ENCODE data around the gene CTAGE9.
"Not testable (repeated sequence)": the region's sequence is repeated elsewhere in the genome, so short reads cannot be mapped to it uniquely, and the experiment has no call there.

The CTAGE9 gene

GRCh38 chr6:131710917-131711316 is at the start of gene CTAGE9:
CTAGE9 (minus strand) TSS chr6:131711017; CDS start chr6:131711017, 0 bp downstream.
- DNase-seq (ENCODE audit: low read depth in 2 of 2) = not testable (repeated sequence)

- DNase-seq (ENCODE audit: low read depth in 2 of 2) = no peak
These were observed 48.1 kb upstream of the CTAGE9 start for GRCh38 chr6:131758920-131759319.

- DNase-seq (ENCODE audit: low read depth in 2 of 2) = no peak
These were observed 45.2 kb upstream of the CTAGE9 start for GRCh38 chr6:131756039-131756438.

DNA sequence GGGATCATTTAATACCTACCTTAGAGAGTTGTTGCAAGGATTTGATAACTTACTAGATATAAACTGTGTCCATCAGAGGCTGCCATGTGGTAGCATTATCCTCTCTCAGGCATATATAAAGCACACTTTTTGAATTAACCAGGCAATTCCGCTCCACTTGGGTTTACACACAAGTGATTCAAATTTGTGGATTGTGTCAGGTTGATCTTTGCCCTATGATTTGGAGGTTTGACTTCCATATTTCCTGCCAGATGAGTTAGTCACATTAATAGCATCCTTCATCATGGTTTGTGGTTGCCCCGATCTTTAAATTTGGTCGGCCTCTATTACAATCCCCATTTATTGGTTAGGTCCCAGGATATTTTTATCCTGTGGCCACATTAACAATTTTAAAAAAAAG is 44.8 kb upstream of the CTAGE9 start:
- no peak for DNase-seq (ENCODE audit: low read depth in 2 of 2)

DNA sequence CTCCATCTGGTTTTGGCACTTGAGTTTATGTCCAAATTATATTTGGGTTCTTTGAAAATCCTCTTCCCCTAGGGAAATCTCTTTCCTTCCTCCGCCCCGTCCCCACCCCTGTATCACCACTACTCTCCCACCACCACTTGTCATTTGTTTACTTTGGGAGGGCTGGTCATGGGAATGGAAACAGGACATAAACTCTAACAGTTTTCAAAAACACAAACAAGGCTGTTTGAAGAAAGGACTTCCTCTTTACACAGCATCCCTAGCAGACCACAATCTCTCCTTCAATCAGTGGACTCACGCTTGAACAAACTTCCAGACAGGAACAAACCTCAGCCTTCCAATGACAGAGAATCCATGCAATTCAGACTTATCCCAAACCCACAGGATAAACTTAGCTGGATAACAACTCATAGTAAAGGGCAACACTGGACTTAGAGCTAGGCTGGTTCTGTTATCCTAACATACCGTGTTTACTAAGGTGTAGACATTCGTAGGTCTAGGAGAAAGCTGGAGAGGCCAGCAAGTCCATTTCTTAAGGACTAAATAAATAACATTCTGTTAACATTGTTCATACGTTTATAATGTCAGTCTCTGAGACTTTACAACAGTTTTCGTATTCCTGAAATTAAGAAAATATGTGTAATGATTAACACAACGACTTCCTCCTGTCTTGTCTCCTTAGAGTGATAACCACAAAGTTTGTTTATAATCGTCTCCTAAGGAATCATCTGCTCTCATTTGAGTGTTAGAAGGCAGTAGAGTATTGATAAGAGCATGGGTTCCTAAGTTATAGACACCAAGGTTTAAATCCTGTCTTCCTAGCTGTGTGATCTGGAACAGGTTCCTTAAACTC is 44.1 kb upstream of the CTAGE9 start:
- no peak for DNase-seq (ENCODE audit: low read depth in 2 of 2)

GRCh38 chr6:131754088-131754487 is 43.3 kb upstream of the CTAGE9 start:
- no peak for DNase-seq (ENCODE audit: low read depth in 2 of 2)

DNA sequence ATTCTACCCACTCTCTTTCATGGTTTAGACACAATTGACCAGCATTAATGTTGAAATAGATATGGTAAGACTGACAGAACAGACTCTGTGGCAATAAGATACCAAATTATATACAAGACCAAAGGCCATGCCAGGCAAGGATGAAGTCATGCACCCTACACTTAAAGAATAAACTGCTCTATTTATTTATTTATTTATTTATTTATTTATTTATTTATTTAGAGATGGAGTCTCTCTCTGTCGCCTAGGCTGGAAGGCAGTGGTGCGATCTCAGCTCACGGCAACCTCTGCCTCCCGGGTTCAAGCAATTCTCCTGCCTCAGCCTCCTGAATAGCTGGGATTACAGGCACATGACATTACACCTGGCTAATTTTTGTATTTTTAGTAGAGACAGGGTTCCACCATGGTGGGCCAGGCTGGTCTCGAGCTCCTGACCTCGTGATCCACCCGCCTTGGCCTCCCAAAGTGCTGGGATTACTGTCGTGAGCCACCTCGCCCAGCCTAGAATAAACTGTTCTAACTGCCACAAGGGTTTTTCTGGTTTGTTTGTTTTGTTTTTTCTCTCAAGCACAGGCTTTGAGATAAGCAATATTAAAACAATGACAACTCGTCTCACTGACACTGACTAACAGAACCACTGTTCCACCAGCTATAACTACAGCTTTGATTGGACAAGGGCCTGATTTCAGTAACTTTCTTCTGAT is 40.3 kb upstream of the CTAGE9 start:
- DNase-seq (ENCODE audit: low read depth in 2 of 2) = not testable (repeated sequence)

GRCh38 chr6:131749023-131749422 is 38.2 kb upstream of the CTAGE9 start:
- DNase-seq (ENCODE audit: low read depth in 2 of 2) = no peak

- DNase-seq (ENCODE audit: low read depth in 2 of 2) = no peak
These were observed 37.1 kb upstream of the CTAGE9 start for GRCh38 chr6:131747821-131748353.

GRCh38 chr6:131745476-131745875 is 34.7 kb upstream of the CTAGE9 start:
- DNase-seq (ENCODE audit: low read depth in 2 of 2) = no peak

DNA sequence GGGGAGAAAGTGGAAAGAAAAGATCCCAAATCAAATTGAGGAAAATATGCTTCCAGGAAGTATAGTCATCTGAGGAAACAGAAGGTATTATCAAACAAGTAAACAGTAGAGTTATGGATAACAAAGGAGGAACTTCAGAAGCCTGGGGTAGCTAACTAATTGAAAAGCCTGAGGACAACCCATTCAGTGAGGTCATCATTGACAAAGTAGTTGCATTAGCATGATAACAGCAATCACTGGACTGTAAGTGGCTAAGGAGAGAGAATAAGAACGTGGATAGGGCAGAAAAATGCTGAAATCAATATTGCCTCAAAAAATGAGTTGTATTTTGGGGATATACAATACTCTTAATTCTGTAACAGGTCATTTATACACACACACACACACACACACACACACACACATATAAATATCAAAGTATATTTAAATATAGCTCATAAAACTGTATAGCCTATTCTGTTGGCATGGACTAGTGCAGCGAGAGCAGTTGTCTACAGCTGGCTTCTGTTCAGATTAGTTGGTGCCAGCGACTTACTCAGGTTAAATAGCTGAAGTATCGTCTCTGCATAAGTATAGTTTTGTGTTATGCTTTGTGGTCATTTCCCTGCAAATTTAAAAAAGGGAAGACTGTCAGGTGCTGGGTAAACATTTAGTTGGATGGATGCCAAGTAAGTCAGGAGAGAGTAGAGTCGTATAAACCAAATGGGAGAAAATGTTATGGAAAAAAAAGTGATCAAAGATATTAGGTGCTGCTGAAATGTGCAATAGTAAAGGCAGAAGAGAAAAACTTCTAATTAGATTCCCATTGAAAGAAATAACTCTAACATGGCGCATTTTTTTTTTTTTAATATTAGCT is 33.8 kb upstream of the CTAGE9 start:
- no peak for DNase-seq (ENCODE audit: low read depth in 2 of 2)

DNA sequence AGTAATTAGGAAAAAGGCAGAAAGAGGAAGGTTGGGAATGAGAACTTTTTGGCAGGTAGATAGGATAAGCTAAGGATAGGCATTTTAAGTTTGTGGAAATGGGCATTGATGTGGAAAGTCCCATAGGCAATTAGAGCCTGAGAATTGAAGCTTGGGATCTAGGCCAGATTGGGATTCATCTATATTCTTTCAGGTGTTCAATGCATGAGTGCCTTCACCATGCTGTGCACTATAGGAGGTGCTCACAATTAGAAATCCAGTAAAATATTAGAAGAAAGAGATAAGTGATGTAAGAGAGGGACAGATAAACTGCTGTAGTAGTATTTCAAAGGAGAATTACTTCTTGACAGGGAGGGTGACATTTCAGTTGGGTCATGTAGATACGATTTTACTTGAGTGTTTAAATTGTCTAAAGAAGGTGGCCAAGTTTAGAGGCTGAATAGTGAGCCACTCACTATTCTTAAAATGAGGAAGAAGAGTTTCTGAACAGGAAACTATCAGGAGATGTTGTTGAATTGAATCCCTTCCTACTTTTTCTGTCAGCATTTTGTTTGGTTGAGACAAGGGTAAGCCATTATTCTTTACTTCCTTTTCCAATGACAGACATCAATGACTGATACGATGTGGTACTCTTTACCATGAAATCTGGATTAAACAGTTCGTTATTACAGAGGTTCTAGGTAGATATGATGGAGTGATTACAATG is 31.0 kb upstream of the CTAGE9 start:
- DNase-seq (ENCODE audit: low read depth in 2 of 2) = no peak

GRCh38 chr6:131740161-131740560 is 29.3 kb upstream of the CTAGE9 start:
- DNase-seq (ENCODE audit: low read depth in 2 of 2) = no peak

GRCh38 chr6:131739136-131739535 is 28.3 kb upstream of the CTAGE9 start:
- no peak for DNase-seq (ENCODE audit: low read depth in 2 of 2)

DNA sequence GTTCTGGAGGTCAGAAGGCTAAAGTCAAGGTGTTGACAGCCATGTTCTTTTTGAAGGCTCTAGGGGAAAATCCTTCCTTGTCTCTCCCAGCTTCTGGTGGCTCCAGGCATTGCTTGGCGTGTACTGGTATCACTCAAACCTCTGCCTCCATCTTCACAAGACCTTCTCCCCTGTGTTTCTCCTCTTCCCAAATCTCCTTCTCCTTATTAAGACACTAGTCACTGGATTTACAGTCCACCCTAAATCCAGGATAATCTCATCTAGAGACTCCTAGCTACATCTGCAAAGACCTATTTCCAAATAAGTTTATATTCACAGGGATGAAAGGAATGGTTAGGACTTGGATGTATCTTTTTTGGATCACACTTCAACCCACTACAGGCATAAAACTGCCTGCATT is 26.0 kb upstream of the CTAGE9 start:
- DNase-seq (ENCODE audit: low read depth in 2 of 2) = no peak

DNA sequence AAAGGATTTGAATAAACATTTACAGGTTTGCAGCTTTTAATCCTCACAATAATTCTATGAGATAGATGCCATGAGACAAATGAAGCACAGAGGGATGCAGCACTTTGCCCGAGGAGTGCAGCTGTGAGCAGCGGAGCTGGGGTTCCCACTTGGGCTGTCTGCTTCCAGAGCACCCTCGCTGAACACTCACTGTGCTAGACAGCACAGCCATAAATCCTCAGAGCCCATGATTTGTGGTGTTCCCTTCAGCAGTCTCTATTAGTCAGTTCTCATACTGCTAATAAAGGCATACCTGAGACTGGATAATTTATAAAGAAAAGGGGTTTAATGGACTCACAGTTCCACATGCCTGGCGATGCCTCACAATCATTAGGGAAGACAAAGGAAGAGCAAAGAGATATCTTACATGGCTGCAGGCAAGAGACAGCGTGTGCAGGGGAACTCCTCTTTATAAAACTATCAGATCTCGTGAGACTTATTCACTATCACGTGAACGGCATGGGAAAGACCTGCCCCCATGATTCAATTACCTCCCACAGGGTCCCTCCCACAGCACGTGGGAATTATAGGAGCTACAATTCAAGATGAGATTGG is 25.3 kb upstream of the CTAGE9 start:
- no peak for DNase-seq (ENCODE audit: low read depth in 2 of 2)

GRCh38 chr6:131733376-131734016 is 22.7 kb upstream of the CTAGE9 start:
- no peak for DNase-seq (ENCODE audit: low read depth in 2 of 2)

GRCh38 chr6:131731224-131731623 is 20.4 kb upstream of the CTAGE9 start:
- DNase-seq (ENCODE audit: low read depth in 2 of 2) = no peak

DNA sequence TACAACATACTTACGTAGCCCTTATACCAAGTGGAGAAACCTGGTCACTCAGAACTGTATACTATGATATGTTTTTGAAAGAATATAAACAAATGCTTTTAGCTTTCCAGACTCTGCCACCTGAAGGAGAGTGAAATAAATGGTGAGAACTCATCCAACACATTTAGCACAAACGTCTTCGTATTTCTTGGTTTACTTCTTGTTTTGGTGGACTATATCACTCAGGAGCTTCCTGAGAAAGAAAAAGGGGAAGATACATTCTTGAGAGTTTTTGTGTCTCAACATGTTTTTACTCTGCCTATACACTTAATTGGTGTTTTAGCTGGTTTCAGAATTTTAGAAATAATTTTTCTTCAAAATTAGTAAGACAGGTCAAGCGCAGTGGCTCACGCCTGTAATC is 19.4 kb upstream of the CTAGE9 start:
- no peak for DNase-seq (ENCODE audit: low read depth in 2 of 2)

GRCh38 chr6:131729550-131729949 is 18.7 kb upstream of the CTAGE9 start:
- DNase-seq (ENCODE audit: low read depth in 2 of 2) = no peak
